ENCODE measurements around the gene CXXC5. TPM values are rescaled to one million over a fixed set of nuclear protein-coding genes. Genes with fewer than 3 reads are reported as not detected.
A peak's percentile ranks its signal among the peaks of the same experiment; 100 is the strongest.

CXXC5 gene
- total and polyA plus RNA-seq, 2 of the 4 experiments (the other 2 are of a cell fraction) = 24.9 to 35.7 TPM

DNA sequence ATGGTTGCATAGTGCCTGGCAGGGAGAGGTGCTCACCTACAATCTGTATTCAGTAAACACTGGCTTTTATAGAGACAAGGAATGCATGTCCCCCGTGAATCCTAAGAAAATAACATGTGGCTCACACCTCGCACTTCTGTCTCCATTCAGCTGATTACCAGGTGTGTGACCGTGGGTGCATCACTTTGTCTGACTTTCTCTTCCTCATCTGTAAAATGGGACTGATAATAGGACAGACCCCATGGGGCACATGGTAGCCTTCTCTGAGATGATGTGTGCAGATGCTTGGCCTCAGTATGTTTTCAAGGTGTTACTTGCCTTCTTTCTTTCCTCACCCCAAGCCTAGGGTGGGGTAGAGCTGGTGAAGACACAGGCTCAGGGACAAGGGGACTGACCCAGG, 6.3 kb downstream of the CXXC5 start:
- peaks cover 68% of the 10 kb centered on the region for H3K4me1 ChIP-seq (ENCODE audit: control insufficient read depth, insufficient read depth, low read length)
- peak overlapping the region; percentile 69; the same call in 1 of the 2 replicates for H3K18ac ChIP-seq (ENCODE audit: low read depth, low read length)
- H4K91ac ChIP-seq (ENCODE audit: insufficient read depth, low read depth, low read length) = peak overlapping the region; percentile 43
- no peak overlapping the region; the same call in 1 of the 2 replicates for H3K4me2 ChIP-seq (ENCODE audit: low read depth, low read length)
- dilution Hi-C loops (cut with HindIII; ENCODE audit: low sequenced_read_pairs, unreplicated experiment) = no loop called here
- peak overlapping the region; percentile 87 to 99; a peak in 3 of 4 replicates for H4K8ac ChIP-seq (ENCODE audit: low read depth in 2 of 2, low read length in 2 of 2)
- peaks cover 32 to 91% of the 10 kb centered on the region in 2 experiments for H3K79me1 ChIP-seq (ENCODE audit: low read depth in 1 of 2, low read length in 2 of 2)
- no peak overlapping the region for H3K9ac ChIP-seq (ENCODE audit: low read depth, low read length)
- H2AK9ac ChIP-seq (replicated peaks; ENCODE audit: low read depth, low read length, poor library complexity) = peak overlapping the region; percentile 88
- peak overlapping the region; percentile 2 for H3K56ac ChIP-seq (ENCODE audit: extremely low read depth, insufficient read depth, low read length)
- peak overlapping the region; percentile 24 for H4K5ac ChIP-seq (ENCODE audit: low read depth, low read length)
- H4K20me1 ChIP-seq (ENCODE audit: insufficient read depth, low read length) = peaks cover 16% of the 10 kb centered on the region
- ChIA-PET CTCF (interaction anchor here (1.8 kb wide), 1 partner anchor 111 kb away, joined by 7 read pairs; no protein-coding TSS in a partner anchor), POLR2A (ENCODE audit: unreplicated experiment) (no interaction called here)
- DNase-seq = no peak
- no TSS peak for BruUV-seq (replicated peaks)
- TF ChIP-seq, protein P1, sequence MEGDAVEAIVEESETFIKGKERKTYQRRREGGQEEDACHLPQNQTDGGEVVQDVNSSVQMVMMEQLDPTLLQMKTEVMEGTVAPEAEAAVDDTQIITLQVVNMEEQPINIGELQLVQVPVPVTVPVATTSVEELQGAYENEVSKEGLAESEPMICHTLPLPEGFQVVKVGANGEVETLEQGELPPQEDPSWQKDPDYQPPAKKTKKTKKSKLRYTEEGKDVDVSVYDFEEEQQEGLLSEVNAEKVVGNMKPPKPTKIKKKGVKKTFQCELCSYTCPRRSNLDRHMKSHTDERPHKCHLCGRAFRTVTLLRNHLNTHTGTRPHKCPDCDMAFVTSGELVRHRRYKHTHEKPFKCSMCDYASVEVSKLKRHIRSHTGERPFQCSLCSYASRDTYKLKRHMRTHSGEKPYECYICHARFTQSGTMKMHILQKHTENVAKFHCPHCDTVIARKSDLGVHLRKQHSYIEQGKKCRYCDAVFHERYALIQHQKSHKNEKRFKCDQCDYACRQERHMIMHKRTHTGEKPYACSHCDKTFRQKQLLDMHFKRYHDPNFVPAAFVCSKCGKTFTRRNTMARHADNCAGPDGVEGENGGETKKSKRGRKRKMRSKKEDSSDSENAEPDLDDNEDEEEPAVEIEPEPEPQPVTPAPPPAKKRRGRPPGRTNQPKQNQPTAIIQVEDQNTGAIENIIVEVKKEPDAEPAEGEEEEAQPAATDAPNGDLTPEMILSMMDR (conservative IDR thresholded peaks at IDR 0.05; ENCODE audit: low read depth, low read length) = no peak
- TF ChIP-seq CHD1 (IDR thresholded peaks at IDR 0.05; ENCODE audit: low read depth, low read length) (no peak), BHLHE40 (IDR thresholded peaks at IDR 0.05; ENCODE audit: low read depth, low read length) (no peak), MXI1 (IDR thresholded peaks at IDR 0.05; ENCODE audit: borderline replicate concordance, low read depth, low read length) (no peak)
- H3K9me3 ChIP-seq (ENCODE audit: control insufficient read depth, insufficient read depth, low read length) = no peaks in the 10 kb centered on the region
- H2AFZ ChIP-seq (replicated peaks; ENCODE audit: low read length, poor library complexity) = peak overlapping the region; percentile 38
- no peak for ATAC-seq (ENCODE audit: low read depth)
- peak overlapping the region; percentile 87 for H3K27ac ChIP-seq (ENCODE audit: insufficient read depth, low read length)
- in situ Hi-C loops (cut with MboI; ENCODE audit: low sequenced_read_pairs) = no loop called here
- H2AK5ac ChIP-seq (ENCODE audit: low read depth, low read length) = peak overlapping the region; percentile 100
- H3K27me3 ChIP-seq (ENCODE audit: control insufficient read depth, insufficient read depth, low read length) = no peaks in the 10 kb centered on the region
- no peak overlapping the region for H3K4me3 ChIP-seq (ENCODE audit: insufficient read depth, low read depth, low read length)
- peak overlapping the region; percentile 18 for H2BK20ac ChIP-seq (ENCODE audit: low read depth, low read length)
- peak overlapping the region; percentile 99 for H2BK120ac ChIP-seq (ENCODE audit: low read depth, low read length)
- H3K14ac ChIP-seq (replicated peaks; ENCODE audit: low read depth, low read length) = peak overlapping the region; percentile 39
- H2BK15ac ChIP-seq (ENCODE audit: low read depth, low read length) = peak overlapping the region; percentile 100; the same call in 2 of the 3 replicates
- peak overlapping the region; percentile 83 for H3K23ac ChIP-seq (ENCODE audit: low read depth, low read length)
- intact Hi-C loops (cut with micrococcal nuclease) = no loop called here
- peak overlapping the region; percentile 86 for H2BK5ac ChIP-seq (ENCODE audit: low read depth, low read length, poor library complexity, severe bottlenecking)
- WGBS, 2 experiments (ENCODE audit: extremely low coverage in 2 of 2, insufficient read length in 1 of 2) = no CpG with 5 or more reads among the region's 3 CpGs
- H3K9me1 ChIP-seq (ENCODE audit: insufficient read depth, low read length) = peaks cover 49% of the 10 kb centered on the region
- no peaks in the 10 kb centered on the region for H3K36me3 ChIP-seq (ENCODE audit: control insufficient read depth, insufficient read depth, low read length)
- H3K4ac ChIP-seq (ENCODE audit: low read depth, low read length) = peak overlapping the region; percentile 100

All from IMR-90 (cell line).